Activated CD4-positive, alpha-beta T cell treated with anti-CD3 and anti-CD28 coated beads for 24 hours (primary cell): ENCODE data around the gene HPCAL1.

Experiments used
- DNase-seq, 2 donors: peaks; one replicate each; pipeline ENCODE4 v3.0.0-alpha.2; 2020; ENCODE audit warnings: low read depth in 2 of 2

Gene HPCAL1

DNA sequence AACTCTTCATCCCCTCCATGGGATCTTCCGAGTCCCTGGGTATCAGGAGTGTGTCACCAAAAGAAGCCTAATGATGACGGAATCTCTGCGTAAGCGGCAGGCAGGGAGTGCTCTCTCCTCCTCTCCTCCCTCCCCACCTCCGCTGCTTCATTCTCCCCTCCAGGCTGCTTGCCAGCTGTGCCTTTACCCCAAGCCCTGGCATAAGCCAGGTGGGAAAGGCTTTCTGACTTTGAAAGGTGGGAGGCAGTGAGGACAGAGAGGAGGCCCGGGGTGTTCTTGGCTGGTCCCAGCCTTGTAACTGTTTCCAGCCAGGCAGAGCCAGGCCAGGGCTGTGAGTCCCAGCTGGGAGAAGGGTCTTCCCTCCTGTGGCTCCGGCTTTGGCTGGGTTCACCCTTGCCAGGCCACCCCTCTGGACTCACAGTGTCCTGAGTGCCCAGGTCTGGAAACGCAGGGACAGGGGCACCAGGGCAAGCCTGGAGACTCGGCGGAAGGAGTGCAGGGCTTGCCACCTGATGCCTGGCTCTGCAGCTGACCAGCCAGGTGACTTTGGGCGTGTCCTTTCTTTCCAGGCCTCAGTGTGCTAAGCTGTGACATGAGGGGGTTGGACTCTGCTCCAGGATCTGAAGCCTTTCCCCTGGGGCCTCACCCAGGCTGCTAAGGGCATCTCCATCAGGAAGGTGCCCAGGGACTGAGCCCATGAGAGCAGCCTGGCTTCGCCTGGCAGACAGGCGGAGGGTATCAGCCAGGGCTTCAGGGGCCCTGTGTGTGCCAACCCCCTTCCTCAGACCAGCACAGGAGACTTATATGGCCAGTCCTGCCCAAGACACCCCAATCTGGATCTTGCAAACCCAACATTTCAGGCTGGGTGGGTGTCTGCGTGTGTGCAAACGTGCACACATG is 32.7 kb upstream of the HPCAL1 start:
- no peak for DNase-seq

DNA sequence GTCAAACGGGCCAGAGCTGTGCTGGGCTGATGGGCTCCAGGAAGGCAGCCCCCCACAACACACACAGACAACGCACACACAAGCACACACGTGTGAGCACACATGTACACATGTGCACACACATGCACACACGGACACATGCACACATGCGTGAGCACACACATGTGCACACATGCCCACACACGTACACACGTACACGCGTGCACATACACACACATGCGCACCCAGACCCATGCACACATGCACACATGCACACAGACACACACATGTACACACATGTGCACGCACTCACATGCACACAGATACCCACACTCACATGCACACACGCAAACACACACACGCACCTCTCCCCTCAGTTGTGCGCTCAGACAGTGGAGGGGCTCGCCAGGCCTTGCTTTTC is 31.2 kb upstream of the HPCAL1 start:
- DNase-seq, result no peak

DNA sequence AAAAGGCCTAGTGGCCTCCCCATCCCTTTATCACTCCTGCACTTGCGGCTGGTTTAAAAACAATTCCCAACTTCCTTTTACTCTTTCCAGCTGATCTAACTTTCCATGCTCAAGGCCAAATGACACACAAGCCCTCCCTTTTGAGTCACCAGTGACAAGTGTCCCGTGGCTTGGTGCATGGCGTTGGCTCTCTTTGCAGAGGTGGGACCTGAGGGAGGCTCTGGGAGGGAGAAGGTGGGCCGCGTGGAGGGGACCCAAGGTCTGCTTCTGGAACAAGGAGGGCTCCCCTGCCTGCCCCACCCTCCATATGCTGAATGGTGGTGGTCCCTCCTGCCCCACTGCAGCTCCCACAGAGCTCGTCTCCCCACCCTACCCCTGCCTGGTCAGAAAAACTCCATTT is 30.8 kb upstream of the HPCAL1 start:
- no peak for DNase-seq

DNA sequence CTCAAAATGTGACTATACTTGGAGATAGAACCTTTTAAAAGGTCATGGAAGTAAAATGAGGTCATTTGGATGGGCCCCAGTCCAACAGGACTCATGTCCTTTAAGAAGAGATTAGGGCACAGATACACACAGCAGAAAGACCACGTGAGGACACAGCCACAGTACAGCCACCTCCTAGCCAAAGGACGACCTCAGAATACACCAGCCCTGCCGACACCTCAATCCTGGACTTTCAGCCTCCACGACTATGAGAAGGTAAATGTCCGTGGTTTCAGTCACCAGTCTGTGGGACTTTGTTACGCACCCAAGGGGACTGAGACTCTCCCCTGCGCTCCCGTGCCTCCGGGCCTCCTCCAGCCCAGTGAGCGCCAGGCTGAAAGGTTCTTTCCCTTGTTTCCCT is 30.2 kb upstream of the HPCAL1 start:
- no peak for DNase-seq

DNA sequence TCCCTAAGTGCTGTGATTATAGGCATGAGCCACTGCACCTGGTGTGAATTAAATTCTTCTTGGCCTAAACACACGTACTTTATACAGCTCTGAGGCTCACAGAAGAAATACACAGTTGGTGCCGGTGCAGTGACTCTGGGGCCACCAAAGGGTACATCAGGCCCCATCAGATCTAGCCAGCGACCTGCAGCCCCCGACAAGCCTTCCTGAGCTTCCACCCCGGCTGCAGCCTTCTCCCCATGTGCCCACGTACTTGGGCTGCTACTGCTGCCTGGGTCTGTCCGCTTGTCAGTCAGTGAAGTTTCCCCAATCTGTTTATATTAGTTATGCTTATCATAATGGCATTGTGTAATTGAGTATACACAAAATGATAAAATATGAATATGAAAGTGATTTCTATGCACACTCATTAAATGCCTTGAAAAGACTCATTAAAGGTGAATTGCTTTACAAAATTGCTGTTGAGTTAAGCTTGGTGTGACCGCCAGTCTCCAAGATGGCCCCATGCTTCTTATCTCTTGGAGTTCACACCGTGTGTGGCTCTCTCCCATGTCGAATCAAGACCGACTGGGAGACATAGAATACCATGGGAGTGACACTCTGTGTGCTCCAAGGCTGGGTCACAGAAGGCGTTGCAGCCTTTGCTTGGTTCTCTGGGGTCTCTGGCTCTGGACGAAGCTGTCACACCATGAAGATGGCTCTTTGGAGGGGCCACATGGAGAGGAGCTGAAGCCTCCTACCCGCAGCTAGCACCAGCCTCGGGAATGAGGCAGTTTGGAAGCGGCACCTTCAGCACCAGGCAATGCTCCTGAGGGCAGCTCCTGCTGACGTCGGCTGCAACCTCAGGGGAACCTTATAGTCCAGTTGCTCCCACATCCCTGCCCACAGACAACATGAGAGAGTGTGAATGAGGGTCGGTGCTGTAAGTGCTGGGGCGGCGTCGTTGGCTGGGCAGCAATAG is 29.2 kb upstream of the HPCAL1 start:
- no peak for DNase-seq

DNA sequence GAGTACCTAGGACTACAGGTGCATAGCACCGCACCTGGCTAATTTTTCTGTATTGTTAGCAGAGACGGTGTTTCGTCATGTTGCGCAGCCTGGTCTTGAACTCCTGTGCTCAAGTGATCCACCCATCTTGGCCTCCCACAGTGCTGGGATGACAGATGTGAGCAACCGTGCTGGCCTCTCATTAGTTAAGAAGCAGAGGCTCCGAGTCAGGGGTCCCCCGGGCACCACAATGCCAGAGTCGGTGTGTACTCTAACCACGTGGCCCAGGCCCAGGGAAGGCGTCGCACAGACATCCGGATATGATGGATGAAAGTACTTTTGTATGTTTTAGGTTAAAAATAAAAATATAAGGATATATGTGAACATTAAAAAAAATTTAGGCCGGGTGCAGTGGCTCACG is 28.3 kb upstream of the HPCAL1 start:
- no peak for DNase-seq

DNA sequence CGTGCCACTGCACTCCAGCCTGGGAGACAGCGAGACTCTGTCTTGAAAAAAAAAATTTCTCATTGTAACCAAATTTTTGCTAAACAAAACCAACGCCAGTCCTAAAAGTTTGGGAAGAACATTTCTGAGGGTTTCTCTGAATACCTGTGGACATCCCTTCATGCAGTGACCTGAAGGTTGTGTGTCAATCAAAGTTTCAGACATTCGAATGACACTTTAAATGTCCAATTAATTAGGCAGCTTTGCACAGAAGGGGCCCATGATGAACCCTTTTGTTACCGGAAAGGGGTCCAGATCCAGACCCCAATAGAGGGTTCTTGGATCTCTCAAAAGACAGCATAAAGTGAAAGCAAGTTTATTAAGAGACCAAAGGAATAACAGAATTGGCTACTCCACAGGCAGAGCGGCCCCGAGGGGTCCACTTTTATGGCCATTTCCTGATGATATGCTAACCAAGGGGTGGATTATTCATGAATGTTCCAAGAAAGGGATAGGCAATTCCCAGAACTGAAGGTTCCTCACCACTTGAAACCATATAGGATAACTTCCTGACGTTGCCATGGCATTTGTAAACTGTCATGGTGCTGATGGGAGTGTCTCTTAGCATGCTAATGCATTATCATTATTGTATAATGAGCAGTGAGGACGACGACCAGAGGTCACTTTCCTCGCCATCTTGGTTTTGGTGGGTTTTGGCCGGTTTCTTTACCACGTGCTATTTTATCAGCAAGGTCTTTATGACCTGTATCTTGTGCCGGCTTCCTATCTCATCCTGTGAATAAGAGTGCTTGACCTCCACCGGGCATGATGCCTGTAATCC is 27.5 kb upstream of the HPCAL1 start:
- DNase-seq, result no peak

DNA sequence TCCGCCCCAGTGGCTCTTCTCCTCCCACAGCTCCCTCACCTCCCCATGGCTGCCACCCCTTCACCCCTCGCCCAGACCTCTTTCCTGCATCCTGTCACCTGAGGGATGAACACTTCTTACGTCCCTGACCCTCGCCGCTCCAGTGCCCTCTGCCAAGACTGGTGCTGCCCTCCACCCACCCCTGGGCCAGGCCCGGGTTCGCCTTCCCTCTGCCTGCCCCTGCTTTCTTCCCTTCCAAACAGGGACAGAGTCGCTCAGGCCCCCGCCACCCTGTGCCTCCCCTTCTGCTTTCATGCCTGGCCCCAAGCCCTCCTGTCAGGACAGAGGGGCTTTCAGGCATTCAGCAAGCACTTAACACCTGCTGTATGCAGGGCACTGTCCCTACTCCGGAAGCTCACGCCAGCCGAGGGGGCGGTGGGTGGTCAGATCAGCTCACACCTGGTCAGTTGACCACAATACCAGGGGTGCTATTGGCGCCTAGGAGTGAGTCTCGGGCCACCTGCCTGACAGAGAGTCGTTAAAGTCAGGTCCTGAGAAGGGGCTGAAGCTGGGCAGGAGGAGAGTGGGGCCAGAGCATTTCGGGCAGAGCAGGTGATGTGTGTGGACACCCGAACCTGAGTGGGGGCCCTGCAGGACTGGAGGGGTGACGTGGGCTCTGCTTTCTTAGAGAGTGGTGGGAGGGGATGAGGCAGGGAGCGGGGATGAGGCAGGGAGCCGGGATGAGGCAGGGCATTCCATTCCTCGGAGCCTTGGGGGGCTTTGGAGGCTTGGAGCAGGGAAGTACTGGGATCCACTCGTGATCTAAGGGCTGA is 26.0 kb upstream of the HPCAL1 start:
- no peak for DNase-seq

DNA sequence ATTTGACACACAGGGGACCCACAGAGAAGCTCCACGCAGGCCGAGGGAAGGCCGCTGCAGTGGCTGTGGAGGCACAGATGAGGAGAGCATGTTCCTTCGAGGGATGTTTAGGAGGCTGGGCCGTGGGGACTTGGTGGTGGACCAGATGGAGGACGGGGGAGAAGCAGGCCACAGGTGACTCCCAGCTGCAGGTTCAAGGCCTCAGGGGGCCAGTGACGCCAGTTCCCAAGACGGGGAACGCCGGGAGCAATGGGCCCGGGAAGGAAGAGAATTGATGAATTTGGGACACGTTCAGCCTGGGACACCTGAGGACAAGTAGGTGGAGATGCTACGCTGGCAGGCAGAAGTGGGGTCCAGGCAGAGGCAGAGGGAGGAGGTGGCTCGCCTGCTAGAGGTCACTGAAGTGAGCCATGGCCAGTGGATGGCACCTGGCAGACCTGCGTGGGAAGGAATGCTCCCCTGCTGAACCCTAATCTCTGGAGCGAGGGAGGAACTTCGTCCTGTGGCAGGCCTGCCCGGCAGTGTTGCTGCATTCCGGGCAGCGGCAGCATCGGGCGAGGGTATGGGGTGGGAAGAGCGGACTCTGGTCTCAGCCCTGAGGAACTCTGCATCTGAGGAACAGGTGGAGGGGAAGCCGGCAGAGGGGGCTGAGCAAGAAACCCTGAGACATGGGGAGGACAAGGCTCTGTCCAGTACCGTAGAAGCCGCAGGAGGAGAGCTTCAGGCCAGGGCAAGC is 25.2 kb upstream of the HPCAL1 start:
- DNase-seq, result no peak

DNA sequence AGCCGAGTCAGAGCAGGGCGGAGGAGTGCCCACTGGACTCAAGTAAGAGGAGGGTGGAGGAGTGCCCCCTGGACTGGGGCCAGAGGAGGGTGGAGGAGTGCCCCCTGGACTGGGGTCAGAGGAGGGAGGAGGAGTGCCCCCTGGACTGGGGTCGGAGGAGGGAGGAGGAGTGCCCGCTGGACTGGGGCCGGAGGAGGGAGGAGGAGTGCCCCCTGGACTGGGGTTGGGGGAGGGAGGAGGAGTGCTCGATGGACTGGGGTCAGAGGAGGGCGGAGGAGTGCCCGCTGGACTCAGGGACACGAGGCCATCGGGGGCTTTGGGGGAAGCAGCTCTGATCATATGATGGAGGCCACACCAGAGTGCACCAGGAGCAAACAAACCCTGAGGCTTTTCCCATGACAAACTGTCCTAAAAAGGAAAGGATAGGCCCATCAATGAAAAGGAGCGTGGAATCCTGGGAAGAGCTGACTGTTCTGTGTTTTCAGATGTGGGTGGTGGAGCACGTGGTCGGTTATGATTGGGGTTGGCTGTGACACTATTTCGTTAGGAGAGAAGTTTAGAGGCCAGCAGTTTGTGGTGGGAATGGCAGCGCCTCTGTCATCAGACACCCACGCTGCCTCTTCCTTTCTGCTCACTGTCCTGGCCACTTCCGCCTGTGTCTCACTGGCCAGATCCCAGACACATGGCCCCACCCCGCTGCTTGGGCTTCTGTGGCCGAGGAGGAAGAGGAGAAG is 24.5 kb upstream of the HPCAL1 start:
- no peak for DNase-seq

DNA sequence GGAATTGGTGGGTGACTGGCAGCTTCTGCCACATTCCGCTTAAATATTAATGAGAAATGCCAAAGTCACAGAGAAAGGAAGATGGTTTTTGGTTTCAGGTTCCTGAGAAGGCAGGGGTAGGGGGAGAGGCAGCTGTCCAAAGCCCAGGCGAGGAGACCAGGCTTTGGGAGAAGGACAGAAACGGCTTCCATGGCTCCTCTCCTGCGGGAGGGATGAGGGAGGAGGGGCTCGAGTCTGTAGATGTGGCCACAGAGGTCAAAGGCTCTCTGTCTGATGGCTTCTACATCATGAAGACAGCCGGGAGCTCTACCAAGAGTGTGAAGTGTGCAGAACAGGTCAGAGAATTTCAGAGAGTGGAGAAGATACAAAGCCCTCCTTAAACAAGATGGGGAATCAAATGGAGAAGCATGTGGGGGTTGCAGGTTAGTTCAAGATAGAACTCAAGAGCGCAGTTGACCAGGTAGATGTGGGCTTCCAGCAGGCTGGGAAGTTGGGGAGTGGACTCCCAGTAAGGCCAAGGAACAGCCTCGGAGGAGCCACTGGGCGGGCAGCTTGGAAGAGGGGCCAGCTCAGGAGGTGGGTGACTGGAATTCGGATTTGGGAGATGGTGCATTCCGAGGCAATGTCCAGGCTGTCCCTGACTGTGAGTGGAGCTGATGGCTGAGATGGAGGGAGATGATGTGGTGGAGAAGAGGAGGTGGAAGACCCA is 23.8 kb upstream of the HPCAL1 start:
- DNase-seq, result no peak

DNA sequence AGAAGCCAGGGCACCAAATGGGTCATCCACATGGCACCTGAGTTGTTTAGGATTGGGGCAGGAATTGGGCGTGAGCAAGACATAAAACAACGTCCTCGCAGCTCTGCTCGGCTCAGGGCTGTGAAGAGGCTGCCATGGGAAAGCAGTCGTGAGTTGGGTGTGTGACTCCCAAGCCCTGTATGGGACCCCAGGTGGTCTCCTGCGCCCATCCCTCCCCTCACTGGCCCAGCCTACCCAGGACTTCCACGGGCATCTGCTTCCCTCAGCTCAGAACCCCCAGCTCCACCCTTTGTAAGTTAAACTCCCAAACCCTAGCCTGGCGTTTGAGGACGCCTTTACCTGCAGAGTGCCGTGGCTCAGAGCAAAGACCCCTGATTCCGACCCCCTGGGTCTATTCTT is 23.2 kb upstream of the HPCAL1 start:
- DNase-seq, result no peak

DNA sequence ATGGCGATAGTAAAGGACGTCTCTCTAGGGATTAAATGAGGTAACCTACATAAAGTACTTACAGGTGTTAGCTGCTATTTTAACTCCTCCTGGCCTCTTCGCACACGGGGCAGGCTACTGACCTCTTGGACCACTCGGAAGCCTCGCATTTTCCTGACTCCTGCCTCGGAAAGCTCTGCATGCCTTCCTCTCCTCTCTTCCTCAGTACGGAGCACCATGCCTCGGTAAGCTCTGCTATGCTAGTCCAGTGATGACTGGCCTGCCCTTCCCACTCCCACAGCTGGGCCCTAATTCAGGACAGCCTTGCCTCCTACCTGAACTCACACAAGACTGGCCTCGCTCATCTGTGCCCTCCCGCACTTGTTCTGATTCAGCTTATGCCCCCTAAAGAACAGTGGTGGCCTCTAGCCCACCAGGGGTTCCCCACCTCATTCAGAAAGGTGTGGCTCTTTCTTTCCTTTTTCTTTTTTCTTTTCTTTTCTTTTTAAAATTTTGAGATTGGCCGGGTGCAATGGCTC is 22.7 kb upstream of the HPCAL1 start:
- no peak for DNase-seq

DNA sequence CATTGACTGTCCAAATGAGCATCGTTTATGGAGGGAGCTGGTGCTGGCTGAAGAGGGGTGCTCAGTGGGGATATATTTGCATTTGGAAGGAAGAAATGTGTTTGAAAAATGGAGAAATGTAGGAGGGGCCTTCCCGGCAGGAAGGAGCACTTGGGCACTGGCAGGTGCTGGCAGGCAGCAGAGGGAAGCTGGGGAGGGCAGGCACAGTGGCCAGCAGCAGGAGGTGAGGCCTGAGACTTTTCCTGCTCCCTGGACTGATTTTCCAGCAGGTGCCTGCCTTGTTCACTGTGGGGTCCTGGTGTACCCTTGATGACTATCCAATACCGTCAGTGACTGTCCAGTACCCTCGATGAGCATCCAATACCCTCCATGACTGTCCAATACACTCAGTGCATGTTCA is 20.8 kb upstream of the HPCAL1 start:
- no peak for DNase-seq

DNA sequence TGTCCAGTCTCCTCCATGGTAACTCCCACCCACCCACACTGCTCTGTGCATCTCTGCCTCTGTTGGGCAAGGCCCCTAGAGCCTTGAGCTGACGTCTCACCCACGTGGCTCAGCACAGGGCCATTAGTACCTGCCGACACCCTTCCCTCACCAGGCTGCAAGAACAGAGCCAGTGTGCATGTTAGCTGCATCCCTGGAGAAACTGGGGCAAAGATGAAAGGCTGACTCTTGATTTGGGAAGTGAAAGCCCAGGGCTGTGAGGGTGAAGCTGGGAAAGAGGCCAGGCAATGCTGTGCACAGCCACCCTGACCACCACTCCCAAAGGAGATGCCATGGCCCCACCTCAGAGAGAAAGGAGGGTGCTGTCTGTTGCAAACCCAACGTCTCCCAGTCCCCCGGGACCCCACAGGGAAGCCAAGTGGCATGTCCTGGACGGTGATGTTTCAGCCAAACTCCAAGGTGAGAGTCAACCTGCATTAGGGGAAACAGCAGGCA is 20.0 kb upstream of the HPCAL1 start:
- DNase-seq, result no peak

DNA sequence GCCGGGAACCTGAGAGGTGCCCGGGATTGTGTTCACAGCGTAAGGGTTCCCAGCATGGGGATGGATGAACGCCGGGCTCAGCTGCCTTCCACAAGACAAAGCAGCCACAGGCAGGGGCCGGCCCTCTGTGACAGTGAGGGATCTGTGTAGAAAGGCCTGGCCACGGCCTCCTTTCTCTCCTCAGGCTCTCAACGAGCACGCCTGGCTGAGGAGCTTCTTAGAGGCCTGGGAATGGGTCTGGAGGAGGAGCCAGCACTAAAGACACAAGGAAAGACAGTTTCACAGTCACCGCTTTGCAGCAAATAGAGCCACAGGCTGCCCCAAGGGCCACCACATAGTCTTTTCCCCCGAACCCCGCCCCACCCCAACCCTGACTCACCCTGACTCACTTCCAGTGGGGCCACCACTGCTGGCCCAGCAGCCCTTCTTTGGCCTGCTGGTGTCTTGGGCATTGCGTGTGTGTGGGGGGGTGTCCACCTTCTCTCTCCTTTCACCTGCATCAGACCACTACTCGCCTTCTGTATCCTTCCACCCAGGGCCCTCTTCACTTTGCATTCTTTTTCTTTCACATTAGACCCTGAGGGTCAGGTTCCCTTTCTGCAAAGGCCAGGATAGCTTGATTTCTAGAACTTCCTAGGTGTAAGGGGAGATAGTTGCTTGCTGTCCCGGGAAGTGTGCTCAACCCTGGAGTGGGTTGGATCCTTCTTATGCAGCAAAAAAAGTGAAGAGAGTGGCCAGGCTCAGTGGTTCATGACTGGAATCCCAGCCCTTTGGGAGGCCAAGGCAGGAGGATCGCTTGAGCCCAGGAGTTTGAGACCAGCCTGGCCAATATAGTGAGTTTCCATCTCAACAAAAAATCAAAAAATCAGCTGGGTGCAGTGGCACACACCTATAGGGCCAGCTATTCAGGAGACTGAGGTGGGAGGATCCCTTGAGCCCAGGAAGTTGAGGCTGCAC is 19.3 kb upstream of the HPCAL1 start:
- no peak for DNase-seq

DNA sequence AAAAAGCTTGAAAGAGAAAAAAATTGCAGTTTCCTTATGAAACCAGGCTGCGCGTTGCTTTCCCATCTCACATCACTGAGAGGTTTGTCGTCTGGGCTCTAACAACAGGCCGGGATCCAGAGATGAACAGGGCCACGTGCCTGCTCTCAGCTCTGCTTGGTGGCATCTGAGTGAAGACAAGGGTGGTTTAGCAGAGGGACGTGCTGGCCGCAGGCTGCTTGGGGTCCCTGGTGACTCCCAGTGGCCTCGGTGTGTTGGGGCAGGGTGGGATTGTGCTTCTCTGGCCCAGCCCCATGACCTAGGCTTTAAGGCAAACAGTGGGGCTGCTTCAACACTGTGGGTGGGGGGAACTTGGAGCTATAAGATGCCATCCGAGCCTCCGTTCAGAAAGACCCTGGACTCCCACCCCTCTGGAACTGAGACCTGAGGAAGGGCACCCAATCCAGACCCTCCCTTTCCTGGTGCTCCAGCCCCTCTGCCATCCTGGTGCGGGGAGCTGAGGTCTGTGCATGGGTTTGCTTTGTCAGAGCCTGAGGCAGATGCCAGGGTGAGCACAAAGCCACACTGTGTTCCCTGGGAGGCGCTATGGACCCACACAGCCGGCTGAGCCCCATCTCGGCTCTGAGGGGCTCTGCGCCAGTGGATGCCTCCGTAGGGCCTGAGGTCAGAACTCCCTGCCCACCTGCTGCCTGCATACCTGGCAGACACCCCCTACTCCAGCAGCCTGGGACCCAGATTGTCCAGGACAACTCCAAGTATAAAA is 18.4 kb upstream of the HPCAL1 start:
- no peak for DNase-seq
